ENCODE results near the gene NT5C.
A peak's percentile ranks its signal among the peaks of the same experiment; 100 is the strongest.

The NT5C gene

GRCh38 chr17:75109046-75109406 is 22.5 kb downstream of the NT5C start:
- H3K27ac Mint-ChIP-seq: no peak overlapping the region
- peak overlapping the region; percentile 87 to 91 (median 90) for H3K4me3 Mint-ChIP-seq
- H3K27me3 Mint-ChIP-seq (ENCODE audit: low read depth): peaks cover 18% of the 10 kb centered on the region
- no peaks in the 10 kb centered on the region for H3K9me3 Mint-ChIP-seq
- TF ChIP-seq, protein P1, sequence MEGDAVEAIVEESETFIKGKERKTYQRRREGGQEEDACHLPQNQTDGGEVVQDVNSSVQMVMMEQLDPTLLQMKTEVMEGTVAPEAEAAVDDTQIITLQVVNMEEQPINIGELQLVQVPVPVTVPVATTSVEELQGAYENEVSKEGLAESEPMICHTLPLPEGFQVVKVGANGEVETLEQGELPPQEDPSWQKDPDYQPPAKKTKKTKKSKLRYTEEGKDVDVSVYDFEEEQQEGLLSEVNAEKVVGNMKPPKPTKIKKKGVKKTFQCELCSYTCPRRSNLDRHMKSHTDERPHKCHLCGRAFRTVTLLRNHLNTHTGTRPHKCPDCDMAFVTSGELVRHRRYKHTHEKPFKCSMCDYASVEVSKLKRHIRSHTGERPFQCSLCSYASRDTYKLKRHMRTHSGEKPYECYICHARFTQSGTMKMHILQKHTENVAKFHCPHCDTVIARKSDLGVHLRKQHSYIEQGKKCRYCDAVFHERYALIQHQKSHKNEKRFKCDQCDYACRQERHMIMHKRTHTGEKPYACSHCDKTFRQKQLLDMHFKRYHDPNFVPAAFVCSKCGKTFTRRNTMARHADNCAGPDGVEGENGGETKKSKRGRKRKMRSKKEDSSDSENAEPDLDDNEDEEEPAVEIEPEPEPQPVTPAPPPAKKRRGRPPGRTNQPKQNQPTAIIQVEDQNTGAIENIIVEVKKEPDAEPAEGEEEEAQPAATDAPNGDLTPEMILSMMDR (IDR thresholded peaks at IDR 0.05; ENCODE audit: unreplicated experiment in 3 of 3): no peak
- peaks cover 15% of the 10 kb centered on the region for H3K36me3 Mint-ChIP-seq (ENCODE audit: low read depth)
- H3K4me1 Mint-ChIP-seq: peaks cover 25% of the 10 kb centered on the region

DNA sequence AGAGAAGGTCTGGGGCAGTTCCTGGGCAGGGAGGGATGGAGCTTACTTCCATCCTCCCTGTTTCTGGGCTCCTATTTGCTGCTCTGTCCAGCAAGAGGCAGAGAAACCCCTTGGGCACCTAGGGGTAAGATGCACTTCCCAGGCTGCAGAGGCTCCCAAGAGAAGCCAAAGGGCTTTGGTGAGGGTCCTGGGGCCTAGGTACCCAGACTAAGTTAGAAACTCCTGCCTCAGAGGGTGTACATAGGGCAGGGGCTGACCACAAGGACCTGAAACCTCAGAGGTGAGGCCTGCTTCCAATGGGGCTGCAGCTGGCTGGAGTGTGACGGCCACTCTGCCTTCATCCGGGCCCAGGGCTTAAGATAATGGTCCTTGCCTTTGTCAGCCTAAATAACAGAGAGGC is 23.3 kb downstream of the NT5C start:
- Mint-ChIP-seq H3K36me3 (ENCODE audit: low read depth) (peaks cover 13% of the 10 kb centered on the region), H3K4me1 (peaks cover 20% of the 10 kb centered on the region), H3K27ac (no peak overlapping the region), H3K27me3 (ENCODE audit: low read depth) (peaks cover 21% of the 10 kb centered on the region), H3K9me3 (no peaks in the 10 kb centered on the region), H3K4me3 (peak overlapping the region; percentile 87 to 91 (median 90))
- TF ChIP-seq, protein P1 (IDR thresholded peaks at IDR 0.05; ENCODE audit: unreplicated experiment in 3 of 3): no peak

DNA sequence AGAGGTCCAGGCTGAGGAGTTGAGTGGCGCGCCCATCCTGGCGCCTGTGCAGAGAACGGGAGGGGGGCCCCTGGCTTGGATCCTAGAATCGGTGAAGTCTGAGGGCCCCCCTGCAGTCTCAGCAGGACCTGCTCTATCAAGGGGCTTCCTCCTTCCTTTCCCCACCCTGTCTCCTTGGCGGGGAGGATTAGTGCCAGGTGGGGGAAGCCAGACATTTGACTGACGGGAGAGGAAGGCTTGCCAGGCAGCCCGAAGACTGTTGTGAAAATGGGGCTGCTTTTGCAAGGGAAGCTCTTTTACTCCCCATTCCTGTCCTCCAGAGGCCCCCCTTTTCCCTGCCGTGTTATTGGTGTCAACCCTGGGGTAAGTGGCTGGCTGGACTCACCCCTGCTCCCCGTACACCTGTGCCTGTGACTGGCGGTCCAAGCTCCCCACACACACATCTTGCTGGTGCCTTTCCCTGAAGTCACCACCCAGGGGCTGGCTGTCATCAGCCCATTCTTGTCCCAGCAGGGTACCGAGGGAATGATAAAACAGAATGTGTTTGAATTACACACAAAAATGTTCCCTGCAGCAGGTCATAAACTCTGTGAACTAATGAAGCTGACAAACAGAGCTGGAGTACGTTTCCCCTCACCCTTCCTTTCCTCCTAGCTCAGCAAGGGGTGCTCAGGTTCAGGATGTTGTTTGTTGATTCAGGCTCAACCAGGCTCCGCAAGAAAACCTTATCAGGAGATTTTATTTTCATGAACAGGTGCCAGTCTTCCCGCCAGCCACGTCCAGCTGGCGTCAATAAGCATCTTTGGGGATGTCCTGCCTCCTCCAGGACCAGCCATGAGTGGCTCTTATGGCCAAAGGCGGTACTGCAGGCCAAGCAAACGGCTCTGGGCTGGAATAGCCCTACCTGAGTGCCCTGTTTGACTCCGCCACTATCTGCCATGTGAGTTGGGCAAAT is 26.1 kb downstream of the NT5C start:
- peaks cover 10% of the 10 kb centered on the region for H3K36me3 Mint-ChIP-seq (ENCODE audit: low read depth)
- H3K9me3 Mint-ChIP-seq: no peaks in the 10 kb centered on the region
- H3K27me3 Mint-ChIP-seq (ENCODE audit: low read depth): peaks cover 21% of the 10 kb centered on the region
- H3K4me3 Mint-ChIP-seq: peak overlapping the region in 2 of 3 experiments; percentile 15 to 66
- TF ChIP-seq, protein P1 (IDR thresholded peaks at IDR 0.05; ENCODE audit: unreplicated experiment in 3 of 3): peak; percentile 68 to 78 (median 76)
- peaks cover 10% of the 10 kb centered on the region for H3K4me1 Mint-ChIP-seq
- H3K27ac Mint-ChIP-seq: peak overlapping the region in 1 of 3 experiments; percentile 38

- Mint-ChIP-seq H3K27ac (no peak overlapping the region), H3K4me3 (no peak overlapping the region), H3K4me1 (peaks cover 8% of the 10 kb centered on the region), H3K36me3 (ENCODE audit: low read depth) (peaks cover 14% of the 10 kb centered on the region), H3K27me3 (ENCODE audit: low read depth) (peaks cover 19% of the 10 kb centered on the region), H3K9me3 (no peaks in the 10 kb centered on the region)
- TF ChIP-seq, protein P1 (IDR thresholded peaks at IDR 0.05; ENCODE audit: unreplicated experiment in 3 of 3): no peak
Observed at GRCh38 chr17:75103601-75104554, 27.7 kb downstream of the NT5C start.

GRCh38 chr17:75102385-75102821 is 29.1 kb downstream of the NT5C start:
- Mint-ChIP-seq H3K4me1 (peaks cover 8% of the 10 kb centered on the region), H3K4me3 (no peak overlapping the region), H3K36me3 (ENCODE audit: low read depth) (peaks cover 20% of the 10 kb centered on the region), H3K27me3 (ENCODE audit: low read depth) (peaks cover 13% of the 10 kb centered on the region), H3K27ac (no peak overlapping the region), H3K9me3 (no peaks in the 10 kb centered on the region)
- TF ChIP-seq, protein P1 (IDR thresholded peaks at IDR 0.05; ENCODE audit: unreplicated experiment in 3 of 3): no peak

Data from nephron (organoid).